Urothelium cell line (cell line): Measurements from ENCODE around the gene SPARCL1.
"Not testable (repeated sequence)": the region's sequence is repeated elsewhere in the genome, so short reads cannot be mapped to it uniquely, and the experiment has no call there.

Source experiments
- DNase-seq: peaks from one replicate; pipeline ENCODE4 v3.0.0; 2011; ENCODE audit warnings: low spot score, mixed read lengths
- FAIRE-seq: peaks from 2 replicates; lab custom pipeline; 2011; peaks lifted over from hg19 to GRCh38; lab: Jason Lieb, UNC

SPARCL1 gene, protein sequence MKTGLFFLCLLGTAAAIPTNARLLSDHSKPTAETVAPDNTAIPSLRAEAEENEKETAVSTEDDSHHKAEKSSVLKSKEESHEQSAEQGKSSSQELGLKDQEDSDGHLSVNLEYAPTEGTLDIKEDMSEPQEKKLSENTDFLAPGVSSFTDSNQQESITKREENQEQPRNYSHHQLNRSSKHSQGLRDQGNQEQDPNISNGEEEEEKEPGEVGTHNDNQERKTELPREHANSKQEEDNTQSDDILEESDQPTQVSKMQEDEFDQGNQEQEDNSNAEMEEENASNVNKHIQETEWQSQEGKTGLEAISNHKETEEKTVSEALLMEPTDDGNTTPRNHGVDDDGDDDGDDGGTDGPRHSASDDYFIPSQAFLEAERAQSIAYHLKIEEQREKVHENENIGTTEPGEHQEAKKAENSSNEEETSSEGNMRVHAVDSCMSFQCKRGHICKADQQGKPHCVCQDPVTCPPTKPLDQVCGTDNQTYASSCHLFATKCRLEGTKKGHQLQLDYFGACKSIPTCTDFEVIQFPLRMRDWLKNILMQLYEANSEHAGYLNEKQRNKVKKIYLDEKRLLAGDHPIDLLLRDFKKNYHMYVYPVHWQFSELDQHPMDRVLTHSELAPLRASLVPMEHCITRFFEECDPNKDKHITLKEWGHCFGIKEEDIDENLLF

DNA sequence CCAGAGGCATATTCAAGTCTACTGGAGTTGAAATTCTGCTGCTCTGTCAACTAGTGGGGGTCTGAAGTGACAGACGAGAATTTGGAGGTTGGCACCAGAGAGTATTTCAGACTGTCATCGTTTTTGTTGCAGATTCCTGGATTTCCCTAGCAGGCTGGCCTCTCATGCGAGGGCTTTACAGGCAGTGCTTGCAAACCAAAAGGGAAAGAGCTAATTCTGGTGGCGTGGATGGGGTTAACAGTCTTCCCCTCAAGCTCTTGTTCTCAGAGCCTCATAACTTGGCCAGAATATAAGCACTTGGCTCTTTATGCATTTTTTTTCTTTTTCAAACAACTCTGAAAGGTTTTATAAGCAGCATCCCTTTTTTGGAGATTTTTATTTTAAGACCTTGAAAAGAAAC is at the start of gene SPARCL1:
Gene SPARCL1, minus strand, starts transcription at position 190 of the 400 bp plus-strand sequence. CDS start 29,802 bp downstream, outside the sequence.
- FAIRE-seq: no peak
- DNase-seq: no peak

DNA sequence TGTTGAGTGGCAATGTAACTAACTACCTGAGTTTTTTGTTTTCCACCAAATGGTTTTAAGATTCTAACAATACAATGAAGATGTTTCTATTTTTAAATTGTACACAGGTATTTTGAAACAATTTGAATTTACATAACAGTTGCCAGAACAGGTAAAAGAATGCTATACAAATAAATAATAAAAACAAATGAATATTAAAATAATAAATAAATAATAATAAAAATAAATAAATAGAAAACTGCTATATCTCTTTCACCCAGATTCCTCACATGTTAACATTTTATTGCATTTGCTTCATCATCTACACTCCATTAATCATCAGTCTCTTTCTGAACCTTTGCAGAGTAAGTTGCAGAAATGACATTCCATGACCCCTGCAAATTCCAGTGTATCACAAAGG is 46.8 kb upstream of the SPARCL1 start:
- DNase-seq: no peak
- no peak for FAIRE-seq

DNA sequence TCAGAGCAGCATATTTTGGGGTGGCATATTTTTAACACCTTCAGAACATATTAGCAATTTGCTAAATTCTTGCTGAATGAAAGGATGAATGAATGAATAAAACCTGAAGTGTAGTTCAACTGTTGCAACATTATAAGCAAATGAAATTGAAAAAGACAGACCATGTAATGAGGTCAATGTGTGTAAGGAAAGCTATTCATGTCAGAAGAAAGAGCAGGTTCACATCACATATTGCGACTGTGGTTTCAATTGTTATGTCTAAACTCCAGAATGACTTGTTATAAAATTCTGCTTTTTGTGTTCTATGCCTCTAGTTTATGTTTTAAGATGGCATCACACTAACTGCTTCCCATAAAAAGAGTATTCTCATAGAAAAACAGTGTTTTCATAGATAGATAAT is 46.2 kb upstream of the SPARCL1 start:
- FAIRE-seq (no peak), DNase-seq (no peak)

DNA sequence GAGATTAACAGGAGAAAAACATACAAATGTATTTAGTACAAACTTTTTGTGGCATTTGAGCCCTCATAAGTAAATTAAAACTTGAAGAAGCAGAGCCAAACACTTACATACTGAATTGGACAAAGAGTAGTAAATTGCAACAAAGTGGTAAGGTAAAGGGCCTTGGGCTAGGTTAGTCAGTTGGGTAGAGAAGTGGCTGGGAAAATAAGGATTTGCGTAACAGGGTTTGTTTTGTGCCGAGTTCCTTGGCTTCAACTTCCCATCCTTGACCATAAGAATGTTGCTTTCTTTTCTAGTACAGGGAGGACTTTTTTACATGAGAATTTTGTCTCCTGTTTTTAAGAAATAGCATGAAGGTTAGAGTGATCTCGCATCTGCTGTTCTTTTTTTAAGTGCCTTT is 45.8 kb upstream of the SPARCL1 start:
- DNase-seq (no peak), FAIRE-seq (no peak)

DNA sequence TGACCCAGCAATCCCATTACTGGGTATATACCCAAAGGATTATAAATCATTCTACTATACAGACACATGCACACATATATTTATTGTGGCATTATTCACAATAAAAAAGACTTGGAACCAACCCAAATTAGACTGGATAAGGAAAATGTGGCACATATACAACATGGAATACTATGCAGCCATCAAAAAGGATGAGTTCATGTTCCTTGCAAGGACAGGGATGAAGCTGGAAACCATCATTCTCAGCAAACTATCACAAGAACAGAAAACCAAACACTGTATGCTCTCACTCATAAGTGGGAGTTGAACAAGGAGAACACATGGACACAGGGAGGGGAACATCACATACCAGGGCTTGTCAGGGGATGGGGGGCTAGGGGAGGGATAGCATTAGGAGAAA is 45.2 kb upstream of the SPARCL1 start:
- FAIRE-seq, DNase-seq: not testable (repeated sequence)

DNA sequence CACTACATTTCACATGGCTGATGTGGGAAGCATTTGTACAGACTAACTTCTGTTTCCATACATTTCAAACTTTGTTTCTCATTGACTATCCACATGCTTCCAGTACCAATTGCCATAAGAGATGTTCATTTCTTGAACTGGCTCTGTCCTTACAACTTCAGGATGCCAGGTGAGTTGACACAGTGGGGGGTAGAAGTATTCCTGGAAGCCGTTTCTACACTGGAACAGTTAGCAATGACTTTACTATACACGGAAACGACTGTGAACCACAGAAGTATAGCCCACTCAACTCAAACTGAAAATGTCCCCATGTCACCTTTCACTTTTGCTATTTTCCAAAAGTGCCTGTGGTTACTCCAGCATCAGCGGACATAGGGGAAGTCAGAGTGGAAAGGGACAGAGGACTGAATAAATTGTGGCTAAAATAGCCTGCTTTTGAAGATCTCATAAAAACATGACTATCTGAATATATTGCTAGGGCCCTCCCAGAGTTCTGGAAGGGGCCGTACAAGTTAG is 41.2 kb upstream of the SPARCL1 start:
- DNase-seq (no peak), FAIRE-seq (no peak)

DNA sequence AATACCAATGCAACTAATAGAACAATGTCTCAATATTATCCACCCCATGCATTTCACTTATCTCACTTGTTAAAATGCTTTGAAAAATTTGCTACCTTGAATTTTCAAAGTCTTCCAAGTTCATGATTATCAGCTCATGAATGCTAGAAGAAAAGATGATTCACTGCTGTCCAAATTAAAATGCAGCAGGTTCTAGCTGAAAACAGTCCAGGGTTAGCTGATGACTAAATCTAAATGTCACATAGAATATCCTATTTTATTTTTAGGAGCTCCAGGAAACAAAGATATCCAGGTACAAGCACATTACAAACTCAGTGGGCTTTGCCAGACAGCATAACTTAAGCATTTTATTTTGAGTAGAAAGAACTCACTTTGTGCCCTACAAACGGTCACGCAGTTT is 38.0 kb upstream of the SPARCL1 start:
- no peak for DNase-seq
- no peak for FAIRE-seq

DNA sequence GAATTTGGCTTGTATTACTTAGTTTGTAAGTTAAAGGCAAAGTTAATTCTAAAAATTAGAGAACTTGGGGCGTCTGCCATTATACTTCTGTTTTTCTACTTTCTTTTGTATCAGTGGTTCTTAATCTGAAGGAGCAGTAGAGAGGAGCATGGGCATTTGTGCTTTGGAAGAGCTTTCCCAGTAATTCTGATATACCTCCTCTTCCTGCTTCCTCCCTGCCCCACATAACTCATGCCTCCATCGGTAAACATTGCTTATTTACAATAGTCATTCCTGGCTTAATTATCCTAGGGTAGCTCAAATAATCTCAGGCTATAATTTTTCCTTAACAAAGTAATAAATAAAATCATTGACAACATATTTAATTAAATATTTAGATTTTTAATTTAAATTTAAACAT is 37.1 kb upstream of the SPARCL1 start:
- FAIRE-seq: no peak

DNA sequence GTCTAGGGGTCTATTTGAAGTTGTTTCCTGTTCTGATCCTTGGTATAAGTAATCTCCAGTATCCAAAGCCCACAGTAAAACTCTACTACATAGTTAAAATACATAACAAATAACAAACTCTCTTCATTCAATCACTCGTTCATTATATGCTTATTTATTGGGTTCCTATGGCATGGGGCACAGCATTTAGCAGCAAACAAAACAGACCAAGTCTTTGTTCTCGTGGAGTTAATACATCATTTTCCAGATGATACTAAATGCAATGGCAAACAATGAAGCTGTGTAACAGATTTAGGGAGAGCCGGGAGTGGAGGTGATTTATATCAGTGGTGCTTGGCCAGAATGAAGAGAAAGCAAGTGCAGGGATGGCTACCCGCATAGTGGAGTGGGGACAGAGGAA is 36.6 kb upstream of the SPARCL1 start:
- FAIRE-seq: no peak
- DNase-seq: no peak

More for the DNA sequence above, 37.1 kb upstream of the SPARCL1 start:
- DNase-seq: no peak

DNA sequence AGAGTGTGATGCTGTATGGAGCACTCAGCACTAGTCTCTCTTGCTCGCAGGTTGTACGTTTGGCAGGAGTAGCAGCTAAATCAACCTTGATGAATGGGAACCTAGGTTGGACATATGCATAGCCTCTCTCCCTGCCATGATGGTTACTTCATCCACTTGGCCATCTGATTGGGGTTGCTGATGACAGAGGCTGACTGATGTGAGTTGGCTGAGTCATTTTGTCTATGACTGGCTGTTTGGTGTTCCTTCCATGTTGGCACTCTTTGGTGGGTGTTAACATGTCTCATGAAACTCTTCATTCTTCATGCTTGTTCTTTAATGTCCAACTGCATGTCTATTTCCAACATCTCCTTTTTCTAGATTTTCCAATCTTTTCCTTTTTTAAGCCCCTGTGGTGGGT is 31.6 kb upstream of the SPARCL1 start:
- no peak for FAIRE-seq
- no peak for DNase-seq

DNA sequence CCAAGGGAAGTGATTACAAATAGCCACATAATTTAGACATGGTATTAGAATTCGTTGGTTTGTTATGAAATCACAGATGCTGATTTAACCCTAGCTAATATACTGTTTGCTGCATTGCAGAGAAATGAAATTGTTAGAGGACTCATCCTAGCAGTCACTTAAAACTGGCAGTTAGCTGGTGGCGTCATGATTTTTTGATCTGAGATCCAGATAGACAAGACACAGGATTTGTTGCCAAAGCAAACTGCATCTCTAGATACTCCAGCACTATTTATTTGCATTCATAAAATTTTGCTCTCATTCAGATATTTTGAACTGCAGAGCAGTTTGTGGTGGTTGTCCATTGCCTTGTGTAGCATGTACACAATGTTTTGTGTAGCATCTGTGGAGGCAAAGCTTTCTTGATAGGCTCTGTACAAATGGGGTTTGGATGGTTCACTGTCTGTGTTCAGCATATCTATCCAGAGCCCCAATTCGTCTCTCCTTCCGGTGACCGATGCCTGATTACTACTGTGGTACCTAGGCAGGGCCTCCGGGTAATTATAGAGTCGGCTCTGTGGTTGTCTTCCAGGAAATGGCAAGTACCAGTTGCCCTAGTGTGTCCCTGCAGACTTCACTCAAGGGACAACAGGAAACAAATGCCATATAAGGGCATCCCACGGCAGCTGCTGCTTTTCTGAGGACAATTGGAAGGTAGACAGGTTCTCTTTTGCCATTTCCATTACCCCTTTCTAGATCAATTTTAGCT is 30.1 kb upstream of the SPARCL1 start:
- DNase-seq (no peak), FAIRE-seq (no peak)

DNA sequence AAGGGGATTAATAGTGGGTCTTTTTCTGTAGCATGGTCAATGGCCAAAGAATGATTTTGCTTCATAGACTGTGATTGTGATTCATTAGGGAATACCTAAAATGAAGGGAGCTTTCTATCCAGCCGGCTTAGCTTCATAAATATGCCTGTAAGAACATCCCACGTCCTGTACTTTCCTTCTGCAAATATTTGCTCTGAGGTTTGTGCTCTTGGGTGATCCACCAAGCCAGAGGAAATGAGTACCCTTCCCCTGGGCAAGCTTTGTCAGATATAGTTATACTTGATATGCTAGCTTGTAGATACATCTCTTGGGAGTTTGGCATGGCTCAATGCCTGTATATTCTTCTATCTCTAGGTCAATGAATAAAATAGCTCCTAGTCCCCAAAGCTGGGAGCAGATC is 28.2 kb upstream of the SPARCL1 start:
- FAIRE-seq (no peak), DNase-seq (no peak)

DNA sequence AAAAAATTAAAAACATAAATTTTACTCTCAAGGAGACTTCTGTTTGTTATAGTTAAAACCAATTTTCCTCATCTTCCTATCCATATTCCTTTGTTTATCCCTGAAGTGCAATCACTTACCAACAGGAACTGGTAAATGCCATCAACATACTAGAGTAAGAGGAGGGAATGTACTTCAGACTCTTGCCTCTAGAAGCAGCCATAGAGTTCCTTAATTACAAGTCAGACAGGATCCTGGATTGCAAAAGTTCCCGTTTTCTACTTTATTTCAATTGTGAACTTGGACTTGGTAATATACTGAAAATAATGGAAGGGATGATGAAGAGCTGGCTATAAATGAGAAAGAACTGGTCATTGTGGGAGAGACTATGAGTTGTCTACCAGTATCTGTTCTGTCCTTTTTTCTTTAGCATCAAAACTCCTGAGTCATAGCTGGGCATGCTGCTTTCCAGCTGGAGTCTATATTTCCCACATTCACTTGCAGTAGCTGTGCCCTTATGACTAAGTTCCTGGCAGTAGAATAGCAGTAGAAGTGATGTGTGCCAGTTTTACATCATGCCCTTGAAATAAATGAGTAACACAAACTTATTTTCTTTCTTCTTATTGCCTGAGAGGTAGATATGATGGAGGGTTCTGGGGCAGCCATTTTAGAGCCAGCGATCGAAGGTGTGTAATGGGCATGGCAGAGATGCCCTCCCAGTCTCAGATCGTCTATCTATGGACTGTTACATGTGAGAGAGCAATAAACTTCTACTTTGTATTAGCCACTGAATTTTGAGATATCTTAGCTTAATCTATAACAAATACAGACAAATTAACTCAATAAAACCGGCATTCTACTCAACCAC is 26.8 kb upstream of the SPARCL1 start:
- no peak for FAIRE-seq
- DNase-seq: peak; percentile 41

DNA sequence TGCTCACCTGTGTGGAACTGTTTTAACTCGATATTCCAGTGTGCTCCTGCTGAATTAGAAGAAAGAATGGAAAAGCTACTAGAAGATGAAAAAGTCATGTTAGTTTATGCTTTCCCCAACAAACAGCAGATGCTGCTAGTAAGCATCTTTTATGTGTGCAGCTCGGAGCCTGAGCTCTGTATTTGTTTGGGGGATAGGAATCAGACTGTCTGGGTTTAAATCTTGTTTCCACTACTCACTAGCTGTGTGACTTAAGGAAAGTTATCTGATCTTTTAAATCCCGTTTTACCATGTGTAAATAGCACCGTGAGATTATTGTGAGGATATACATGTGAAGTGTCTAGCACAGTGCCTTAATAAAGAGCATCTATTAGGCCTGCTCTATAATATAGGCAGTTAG is 24.0 kb upstream of the SPARCL1 start:
- FAIRE-seq (no peak), DNase-seq (no peak)

DNA sequence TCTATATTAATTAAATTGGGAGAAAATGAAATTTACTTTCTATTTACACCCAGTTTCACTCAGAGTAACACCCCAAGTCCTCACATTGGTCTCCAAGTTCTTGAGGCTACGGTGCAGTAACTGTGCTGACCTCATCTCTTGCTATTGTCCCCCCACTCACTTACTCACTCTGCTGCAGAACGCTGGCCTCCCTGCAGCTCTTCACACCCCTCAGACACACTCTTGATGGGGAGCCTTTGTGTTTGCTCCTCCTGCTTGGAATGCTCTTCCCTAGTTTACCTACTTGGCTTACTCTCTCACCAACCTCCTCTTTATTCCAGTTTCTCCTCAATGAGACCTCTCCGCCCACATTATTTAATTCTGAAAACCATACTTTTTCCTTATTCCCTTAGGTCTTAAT is 22.2 kb upstream of the SPARCL1 start:
- no peak for FAIRE-seq
- no peak for DNase-seq

DNA sequence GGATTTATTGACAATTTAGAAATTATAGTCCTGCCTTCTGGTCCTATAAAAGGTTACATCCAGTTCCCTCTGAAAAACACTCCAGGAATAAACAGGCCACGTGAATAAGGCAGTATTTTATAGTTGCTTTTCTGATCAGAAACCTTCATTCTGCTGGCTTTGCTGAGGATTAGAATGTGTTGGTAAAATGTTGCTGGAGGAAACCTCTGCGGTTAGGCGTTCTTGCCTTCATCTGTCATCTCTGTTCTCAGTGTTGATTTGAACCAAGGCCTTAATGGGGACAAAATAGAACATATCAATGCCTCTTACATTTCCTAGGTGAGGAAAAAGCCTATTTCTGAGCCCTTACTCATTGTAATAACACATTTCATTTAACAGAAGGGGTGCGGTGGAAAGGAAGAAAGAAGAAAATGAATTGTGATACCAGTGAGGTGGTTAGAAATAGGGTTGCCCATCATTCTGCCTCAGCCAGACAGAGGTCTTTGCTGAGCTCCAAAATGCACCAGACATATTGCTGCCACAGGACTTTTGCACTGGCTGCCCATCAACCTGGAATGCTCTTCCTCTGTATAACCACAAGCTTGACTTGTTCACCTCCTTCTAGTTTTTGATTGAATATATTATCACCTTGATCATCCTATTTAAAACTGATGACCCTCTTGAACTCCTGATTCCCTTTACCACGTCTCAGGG is 18.0 kb upstream of the SPARCL1 start:
- DNase-seq (no peak), FAIRE-seq (no peak)

DNA sequence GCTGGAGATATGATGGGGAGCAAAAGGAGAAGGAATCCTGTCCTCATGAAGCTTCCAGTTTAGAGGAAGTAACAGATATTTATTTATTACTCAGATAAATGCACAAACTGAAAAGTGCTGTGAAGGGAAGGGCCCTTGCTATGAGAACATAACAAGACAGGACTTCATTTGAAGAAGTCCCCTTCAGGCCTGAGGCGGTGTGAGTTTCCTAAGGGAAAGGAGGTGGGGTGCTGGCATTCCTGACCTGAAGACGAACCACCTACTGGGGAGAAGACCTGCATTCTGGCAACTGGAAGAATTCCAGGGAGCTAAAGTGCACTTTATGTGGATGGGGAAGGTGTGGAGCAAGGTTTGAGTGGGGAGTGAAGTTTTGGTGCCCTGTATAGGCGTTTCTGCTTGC is 15.9 kb upstream of the SPARCL1 start:
- FAIRE-seq (no peak), DNase-seq (no peak)

DNA sequence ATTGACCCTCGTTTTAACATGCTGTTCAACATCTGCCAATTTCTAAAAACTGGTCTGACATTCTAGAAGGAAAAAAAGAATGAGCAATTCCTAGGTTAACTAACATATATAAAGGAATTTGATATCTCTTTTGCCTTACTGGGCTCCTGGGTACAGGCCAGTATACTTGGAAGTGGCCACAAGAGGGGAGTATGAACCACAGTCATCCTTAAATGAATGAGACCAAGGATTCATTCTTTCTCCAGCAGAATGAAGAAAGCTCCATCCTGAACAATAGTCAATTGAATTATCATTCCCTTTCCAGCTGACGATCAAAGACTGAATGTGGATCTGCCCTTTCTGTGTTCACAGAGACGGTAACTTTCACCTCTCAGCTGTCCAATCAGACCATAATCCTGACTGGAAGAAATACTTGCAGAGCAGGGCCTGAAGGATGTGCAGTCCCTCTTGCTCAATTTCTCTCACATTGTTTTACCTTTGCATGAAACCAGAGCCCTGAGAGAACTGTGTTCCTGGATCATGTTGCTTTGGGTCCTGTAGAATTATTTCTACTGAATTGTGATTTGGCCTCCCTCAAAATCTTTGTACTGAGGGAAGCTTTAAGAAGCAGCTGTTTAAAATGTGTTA is 14.8 kb upstream of the SPARCL1 start:
- peak; percentile 24 for DNase-seq
- FAIRE-seq: no peak

DNA sequence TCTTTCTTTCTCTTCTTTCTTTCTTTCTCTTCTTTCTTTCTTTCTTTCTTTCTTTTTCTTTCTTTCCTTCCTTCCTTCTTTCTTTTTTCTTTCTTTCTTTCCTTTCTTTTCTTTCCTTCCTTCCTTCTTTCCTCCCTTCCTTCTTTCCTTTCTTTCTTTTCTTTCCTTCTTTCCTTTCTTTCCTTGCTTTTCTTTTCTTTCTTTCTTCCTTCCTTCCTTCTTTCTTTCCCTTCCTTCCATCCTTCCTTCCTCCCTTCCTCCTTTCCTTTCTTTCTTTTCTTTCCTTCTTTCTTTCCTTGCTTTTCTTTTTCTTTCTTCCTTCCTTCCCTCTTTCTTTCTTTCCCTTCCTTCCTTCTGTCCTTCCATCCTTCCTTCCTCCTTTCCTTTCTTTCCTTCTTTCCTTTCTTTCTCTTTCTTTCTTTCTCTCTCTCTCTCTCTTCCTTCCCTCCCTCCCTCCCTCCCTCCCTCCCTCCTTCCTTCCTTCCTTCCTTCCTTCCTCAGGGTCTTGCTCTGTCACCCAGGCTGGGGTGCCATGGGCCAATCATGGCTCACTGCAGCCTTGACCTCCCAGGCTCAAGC is 13.6 kb upstream of the SPARCL1 start:
- FAIRE-seq (no peak), DNase-seq (no peak)
